Brain microvascular endothelial cell (primary cell): ENCODE measurements around the gene GJB6.

Experiments used
- DNase-seq: peaks from one replicate; pipeline ENCODE4 v3.0.0-alpha.2; 2020
- H3K27ac ChIP-seq: fragments of 250-450 bp; sonication (Bioruptor Pico); 2 replicates; pipeline ENCODE4 v1.5.1; 2020; ENCODE audit warnings: mild to moderate bottlenecking, moderate library complexity
- H3K27me3 ChIP-seq: fragments of 250-450 bp; sonication (Bioruptor Pico); replicated peaks from 2 replicates; pipeline ENCODE4 v1.5.1; 2020; ENCODE audit warnings: mild to moderate bottlenecking
- H3K36me3 ChIP-seq: fragments of 250-450 bp; sonication (Bioruptor Pico); replicated peaks from 2 replicates; pipeline ENCODE4 v1.5.1; 2020; ENCODE audit warnings: mild to moderate bottlenecking
- H3K4me3 ChIP-seq: 2 replicates; pipeline ENCODE4 v1.5.1; 2011; ENCODE audit warnings: low read depth, mild to moderate bottlenecking, control low read depth, low read length, moderate library complexity
- in situ Hi-C: cut with HindIII; loops from 2 replicates; pipeline ENCODE4 v1.10.0; 2017; ENCODE audit warnings: low sequenced_read_pairs, low pct_ligation_motif_present
- TF ChIP-seq, protein P1 (sequence below): IDR thresholded peaks from 2 replicates; pipeline ENCODE4 v1.5.1; 2011; ENCODE audit warnings: low read depth, mild to moderate bottlenecking, moderate library complexity, low read length, control low read depth, inconsistent platforms; ENCODE audit errors: missing control alignments

The GJB6 gene

DNA sequence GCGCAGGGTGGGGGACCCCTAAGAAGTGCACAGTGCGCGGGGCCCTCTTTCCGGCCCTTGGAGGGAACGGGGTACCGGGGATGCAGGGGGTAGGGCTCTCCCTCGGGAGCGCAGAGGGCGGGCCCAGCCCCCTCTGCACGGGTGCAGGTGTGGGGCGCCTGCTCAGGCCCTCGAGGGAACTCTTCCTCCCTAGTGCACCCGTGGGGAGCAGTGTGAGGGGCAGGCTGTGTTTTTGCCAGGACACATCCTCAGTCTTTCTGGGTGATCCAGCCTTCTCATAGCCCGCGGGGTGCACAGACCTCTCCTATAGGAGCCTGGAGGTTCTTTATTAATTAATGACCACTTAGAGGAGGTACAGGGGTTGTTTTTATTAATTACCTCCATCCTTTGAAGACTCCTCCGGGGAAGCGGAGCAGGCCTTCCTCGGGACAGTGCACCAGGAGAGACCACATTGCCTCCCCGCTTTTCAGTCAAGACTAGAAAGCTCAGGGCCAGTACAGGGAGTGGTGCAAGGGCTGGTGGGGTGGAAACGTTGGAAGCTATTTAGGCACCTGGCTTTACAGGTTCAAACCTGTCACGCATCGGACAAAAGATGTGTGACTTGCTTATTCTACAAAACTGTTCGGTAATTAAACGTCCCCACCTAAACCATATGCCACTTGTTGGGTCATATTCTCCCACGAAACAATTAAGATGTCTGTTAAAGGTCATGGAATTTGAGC, 598 bp upstream of the GJB6 start:
- no peak overlapping the region for H3K4me3 ChIP-seq
- TF ChIP-seq, protein P1, sequence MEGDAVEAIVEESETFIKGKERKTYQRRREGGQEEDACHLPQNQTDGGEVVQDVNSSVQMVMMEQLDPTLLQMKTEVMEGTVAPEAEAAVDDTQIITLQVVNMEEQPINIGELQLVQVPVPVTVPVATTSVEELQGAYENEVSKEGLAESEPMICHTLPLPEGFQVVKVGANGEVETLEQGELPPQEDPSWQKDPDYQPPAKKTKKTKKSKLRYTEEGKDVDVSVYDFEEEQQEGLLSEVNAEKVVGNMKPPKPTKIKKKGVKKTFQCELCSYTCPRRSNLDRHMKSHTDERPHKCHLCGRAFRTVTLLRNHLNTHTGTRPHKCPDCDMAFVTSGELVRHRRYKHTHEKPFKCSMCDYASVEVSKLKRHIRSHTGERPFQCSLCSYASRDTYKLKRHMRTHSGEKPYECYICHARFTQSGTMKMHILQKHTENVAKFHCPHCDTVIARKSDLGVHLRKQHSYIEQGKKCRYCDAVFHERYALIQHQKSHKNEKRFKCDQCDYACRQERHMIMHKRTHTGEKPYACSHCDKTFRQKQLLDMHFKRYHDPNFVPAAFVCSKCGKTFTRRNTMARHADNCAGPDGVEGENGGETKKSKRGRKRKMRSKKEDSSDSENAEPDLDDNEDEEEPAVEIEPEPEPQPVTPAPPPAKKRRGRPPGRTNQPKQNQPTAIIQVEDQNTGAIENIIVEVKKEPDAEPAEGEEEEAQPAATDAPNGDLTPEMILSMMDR: no peak
- H3K27me3 ChIP-seq: peaks cover 36% of the 10 kb centered on the region
- in situ Hi-C loops: no loop called here
- H3K36me3 ChIP-seq: no peaks in the 10 kb centered on the region
- no peak for DNase-seq
- H3K27ac ChIP-seq: no peak overlapping the region

GRCh38 chr13:20230913-20231838, 943 bp downstream of the GJB6 start:
- TF ChIP-seq, protein P1: no peak
- H3K36me3 ChIP-seq: no peaks in the 10 kb centered on the region
- peaks cover 36% of the 10 kb centered on the region for H3K27me3 ChIP-seq
- H3K4me3 ChIP-seq: no peak overlapping the region
- H3K27ac ChIP-seq: no peak overlapping the region
- in situ Hi-C loops: no loop called here
- no peak for DNase-seq

DNA sequence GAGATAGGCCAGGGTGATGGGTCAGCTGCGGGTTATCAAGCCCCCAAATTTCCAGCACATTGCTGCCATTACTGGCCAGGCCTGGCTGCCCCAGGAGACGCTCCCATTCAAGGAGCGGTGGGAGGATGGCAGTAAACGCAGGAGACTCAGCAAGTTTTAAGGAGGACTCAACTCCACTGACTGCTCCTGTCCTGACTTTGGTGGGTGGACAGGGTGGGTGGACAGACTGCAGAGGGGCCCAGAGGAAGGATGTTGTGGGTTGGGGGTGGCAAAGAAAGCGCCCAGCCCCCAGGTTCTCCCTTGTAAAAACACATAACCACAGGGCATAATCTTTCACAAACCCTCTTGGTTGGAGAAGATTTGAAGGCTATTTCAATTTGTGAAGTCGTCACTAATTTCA, 4.4 kb downstream of the GJB6 start:
- no peak for DNase-seq
- H3K4me3 ChIP-seq: no peak overlapping the region
- in situ Hi-C loops: no loop called here
- H3K36me3 ChIP-seq: no peaks in the 10 kb centered on the region
- TF ChIP-seq, protein P1: no peak
- no peak overlapping the region for H3K27ac ChIP-seq
- peaks cover 26% of the 10 kb centered on the region for H3K27me3 ChIP-seq

GRCh38 chr13:20227288-20227687, 4.8 kb downstream of the GJB6 start:
- TF ChIP-seq, protein P1: no peak
- no peak for DNase-seq
- in situ Hi-C loops: no loop called here

DNA sequence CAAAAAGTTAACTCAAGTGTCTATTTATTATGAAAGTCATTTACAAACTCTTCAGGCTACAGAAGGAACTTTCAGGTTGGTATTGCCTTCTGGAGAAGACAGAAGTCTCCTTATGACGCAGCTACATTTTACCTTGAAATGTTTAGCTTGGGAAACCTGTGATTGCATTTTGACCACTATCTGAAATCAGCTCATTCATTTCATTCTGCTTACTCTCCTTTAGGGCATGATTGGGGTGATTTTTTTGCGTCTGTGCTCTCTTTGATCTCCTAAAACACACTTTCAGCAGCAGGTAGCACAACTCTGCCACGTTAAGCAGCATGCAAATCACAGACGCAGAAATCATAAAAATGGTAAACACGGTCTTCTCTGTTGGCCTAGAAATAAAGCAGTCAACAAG, 9.6 kb downstream of the GJB6 start:
- no peak for DNase-seq
- TF ChIP-seq, protein P1: no peak
- H3K27me3 ChIP-seq: no peaks in the 10 kb centered on the region
- in situ Hi-C loops: no loop called here
- H3K36me3 ChIP-seq: no peaks in the 10 kb centered on the region
- no peak overlapping the region for H3K4me3 ChIP-seq
- H3K27ac ChIP-seq: no peak overlapping the region

More at GRCh38 chr13:20227288-20227687, 4.8 kb downstream of the GJB6 start:
- peaks cover 21% of the 10 kb centered on the region for H3K27me3 ChIP-seq
- H3K4me3 ChIP-seq: no peak overlapping the region
- H3K36me3 ChIP-seq: no peaks in the 10 kb centered on the region
- no peak overlapping the region for H3K27ac ChIP-seq
